HG03457 (cell line): ENCODE data around the gene YY2.
"Not testable (repeated sequence)": the region's sequence is repeated elsewhere in the genome, so short reads cannot be mapped to it uniquely, and the experiment has no call there.

Experiments used
- ATAC-seq: cut with Tn5 transposase; IDR thresholded peaks from one replicate; pipeline ENCODE4 v1.9.1; 2021; ENCODE audit warnings: moderate number of reproducible peaks; ENCODE audit not compliant: unreplicated experiment

Gene YY2

GRCh38 chrX:21874182-21874581, 18.4 kb downstream of the YY2 start:
- ATAC-seq = not testable (repeated sequence)

DNA sequence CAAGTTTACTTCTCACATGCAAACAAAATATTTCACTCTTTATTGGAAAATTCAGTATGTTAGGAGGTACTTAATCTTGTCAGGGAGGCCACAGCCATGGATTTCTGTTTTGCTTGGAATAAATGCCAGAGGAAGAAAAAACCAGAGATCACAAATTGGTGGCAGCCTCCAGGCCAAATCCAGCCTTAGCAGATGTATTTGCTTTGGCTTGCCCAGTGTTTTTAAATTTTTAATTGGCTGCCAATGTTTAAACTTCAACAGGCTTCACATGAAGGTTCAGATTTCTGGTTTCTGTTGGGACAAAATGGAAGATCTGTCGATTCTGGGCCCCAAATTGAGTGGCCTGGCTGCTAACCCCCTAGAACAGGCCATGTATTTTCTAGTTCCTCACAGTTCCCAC, 19.2 kb downstream of the YY2 start:
- ATAC-seq = no peak

GRCh38 chrX:21881881-21882574, 26.2 kb downstream of the YY2 start:
- no peak for ATAC-seq

- no peak for ATAC-seq
Measured at GRCh38 chrX:21883258-21883657, 27.5 kb downstream of the YY2 start.

- ATAC-seq = no peak
Measured at GRCh38 chrX:21885568-21885967, 29.8 kb downstream of the YY2 start.

GRCh38 chrX:21905313-21905712, 49.5 kb downstream of the YY2 start:
- ATAC-seq = no peak

DNA sequence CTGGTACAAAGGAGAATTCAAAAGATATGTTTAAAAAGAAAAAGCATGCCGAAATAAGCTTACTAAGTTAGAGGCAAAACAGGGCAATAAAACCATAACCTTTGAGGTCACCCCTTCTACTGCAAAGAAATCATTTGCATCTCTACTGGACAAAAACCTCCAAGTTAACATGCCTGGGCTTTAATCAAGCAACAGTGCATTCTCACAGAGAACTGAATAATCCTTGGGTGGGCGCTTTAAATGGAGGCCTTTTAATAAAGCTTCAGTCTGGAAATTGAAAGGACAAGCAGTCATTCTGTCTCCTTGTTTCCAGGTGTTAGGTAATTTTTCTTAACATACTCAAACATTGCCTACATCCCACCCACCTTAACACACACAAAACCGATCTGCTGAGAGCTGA, 50.2 kb downstream of the YY2 start:
- ATAC-seq = no peak

- no peak for ATAC-seq
Measured at GRCh38 chrX:21907260-21907659, 51.5 kb downstream of the YY2 start.
